UCSD-AML1 (cell line): ENCODE data around the gene TNNI2.
"Not testable (repeated sequence)": the region's sequence is repeated elsewhere in the genome, so short reads cannot be mapped to it uniquely, and the experiment has no call there.

ENCODE experiments used
- DNase-seq: peaks from one replicate; lab custom pipeline; 2025; ENCODE audit not compliant: unreplicated experiment; lab: John Stamatoyannopoulos, UW

TNNI2 gene

GRCh38 chr11:1871531-1871930, 32.8 kb downstream of the TNNI2 start:
- no peak for DNase-seq

DNA sequence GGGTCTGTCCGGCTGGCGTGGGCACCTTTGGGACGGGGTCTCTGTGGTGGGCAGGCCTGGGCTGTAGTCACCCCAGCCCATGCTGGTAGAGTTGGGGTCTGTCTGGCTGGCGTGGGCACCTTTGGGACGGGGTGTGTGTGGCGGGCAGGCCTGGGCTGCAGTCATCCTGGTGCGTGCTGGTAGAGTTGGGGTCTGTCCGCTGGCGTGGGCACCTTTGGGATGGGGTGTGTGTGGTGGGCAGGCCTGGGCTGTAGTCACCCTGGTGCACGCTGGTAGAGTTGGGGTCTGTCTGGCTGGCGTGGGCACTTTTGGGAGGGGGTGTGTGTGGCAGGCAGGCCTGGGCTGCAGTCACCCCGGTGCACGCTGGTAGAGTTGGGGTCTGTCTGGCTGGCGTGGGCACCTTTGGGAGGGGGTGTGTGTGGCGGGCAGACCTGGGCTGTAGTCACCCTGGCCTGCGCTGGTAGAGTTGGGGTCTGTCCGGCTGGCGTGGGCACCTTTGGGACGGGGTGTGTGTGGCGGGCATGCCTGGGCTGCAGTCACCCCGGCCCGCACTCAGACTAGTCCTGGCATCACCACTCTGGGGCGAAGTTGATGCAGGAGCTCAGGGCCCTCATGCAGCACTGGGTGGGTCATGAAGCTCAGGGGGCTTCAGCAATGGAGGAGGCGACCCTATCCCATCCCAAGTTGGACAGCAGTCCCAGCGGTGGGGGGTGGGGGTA, 33.6 kb downstream of the TNNI2 start:
- no peak for DNase-seq

GRCh38 chr11:1873048-1873812, 34.4 kb downstream of the TNNI2 start:
- no peak for DNase-seq

GRCh38 chr11:1873813-1874150, 35.0 kb downstream of the TNNI2 start:
- not testable (repeated sequence) for DNase-seq

DNA sequence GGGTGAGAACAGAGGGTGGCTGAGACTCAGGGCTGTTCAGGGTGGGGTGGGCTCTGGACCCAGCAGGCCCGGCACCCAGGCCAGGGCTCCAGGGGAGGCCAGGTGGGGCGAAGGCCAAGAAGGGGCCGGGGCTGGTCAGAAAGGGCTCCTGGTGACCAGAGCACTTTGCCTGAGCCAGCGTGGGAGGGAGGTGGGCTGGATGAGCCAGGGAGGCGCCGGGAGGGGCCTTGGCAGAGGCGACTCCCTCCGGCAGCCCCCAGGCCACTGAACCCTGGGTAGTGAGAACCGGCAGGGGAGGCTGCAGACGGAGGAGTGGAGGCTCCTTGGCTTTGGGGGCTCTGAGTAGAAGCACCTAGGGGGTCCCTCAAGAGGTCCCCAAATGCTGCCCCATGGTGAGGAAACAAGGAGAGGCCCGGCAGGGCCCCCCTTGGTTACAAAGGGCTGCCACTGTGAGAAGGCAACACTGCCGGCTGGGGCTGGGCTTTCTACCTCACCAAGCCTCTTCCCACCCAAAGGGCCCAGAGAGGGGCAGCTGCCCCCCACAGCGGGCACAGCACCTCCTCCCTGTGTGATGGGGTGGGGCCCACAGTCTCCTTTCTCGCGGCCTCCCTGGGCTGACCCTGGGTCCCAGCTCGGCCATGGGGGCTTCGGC, 35.8 kb downstream of the TNNI2 start:
- not testable (repeated sequence) for DNase-seq

DNA sequence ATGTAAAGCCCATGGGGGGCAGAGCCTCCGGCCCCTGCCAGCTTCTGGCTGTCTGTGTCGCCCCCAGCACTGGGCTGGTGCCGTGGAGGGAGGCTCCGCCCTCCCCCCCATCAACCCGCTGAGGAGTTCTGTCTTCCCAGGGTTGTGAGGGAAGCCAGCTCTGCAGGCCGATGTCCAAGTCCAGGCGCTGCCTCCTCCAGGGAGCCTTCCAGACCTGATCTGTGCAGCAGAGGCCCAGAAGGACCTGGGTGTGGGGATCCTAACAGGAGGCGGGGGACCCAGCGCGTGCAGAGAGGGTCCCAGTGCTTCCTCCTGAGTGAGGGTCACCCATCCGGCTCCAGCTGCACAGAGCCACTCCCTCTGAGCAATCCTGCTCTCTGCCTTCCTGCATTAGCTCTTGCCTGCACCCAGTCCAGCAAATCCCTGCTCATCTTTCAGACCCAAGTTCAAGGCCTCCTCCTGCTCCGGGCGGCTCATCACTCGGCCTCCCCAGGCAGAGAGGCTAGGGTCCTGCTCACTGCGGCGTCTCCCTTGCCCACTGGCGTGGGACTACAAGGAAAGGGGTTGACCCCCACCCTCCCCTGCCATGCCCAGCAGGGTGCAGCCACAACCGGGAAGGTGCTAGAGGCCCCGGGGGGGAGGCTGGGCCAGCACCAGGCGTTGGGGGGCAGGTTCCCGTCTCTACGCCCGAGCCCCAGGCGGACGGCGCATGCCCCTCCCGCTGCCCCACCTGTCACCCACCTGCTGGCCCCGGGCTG, 36.5 kb downstream of the TNNI2 start:
- no peak for DNase-seq

DNA sequence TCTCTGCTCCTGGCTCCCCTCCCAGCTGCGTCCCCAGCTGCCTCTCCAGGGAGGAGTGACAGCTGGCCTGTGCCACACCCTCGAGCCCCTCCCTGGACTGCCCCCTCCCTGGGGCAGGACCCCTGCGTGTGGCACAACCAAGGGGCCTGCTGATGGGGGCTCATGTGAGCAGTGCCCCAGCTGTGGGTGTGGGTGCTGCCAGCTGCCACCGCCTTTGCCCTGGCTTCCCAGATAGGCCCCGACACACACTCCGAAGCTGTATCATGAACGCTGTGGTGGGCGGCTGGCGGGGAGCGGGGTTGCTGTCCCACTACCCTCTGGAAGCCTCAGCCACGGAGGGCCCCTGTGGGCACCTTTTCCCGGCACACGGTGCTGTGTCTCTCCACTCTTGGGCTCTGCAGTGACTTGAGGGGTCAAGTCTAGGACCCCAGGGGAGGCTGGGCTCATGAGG, 37.1 kb downstream of the TNNI2 start:
- DNase-seq, result not testable (repeated sequence)

GRCh38 chr11:1876361-1877063, 37.7 kb downstream of the TNNI2 start:
- DNase-seq, result peak; percentile 50

DNA sequence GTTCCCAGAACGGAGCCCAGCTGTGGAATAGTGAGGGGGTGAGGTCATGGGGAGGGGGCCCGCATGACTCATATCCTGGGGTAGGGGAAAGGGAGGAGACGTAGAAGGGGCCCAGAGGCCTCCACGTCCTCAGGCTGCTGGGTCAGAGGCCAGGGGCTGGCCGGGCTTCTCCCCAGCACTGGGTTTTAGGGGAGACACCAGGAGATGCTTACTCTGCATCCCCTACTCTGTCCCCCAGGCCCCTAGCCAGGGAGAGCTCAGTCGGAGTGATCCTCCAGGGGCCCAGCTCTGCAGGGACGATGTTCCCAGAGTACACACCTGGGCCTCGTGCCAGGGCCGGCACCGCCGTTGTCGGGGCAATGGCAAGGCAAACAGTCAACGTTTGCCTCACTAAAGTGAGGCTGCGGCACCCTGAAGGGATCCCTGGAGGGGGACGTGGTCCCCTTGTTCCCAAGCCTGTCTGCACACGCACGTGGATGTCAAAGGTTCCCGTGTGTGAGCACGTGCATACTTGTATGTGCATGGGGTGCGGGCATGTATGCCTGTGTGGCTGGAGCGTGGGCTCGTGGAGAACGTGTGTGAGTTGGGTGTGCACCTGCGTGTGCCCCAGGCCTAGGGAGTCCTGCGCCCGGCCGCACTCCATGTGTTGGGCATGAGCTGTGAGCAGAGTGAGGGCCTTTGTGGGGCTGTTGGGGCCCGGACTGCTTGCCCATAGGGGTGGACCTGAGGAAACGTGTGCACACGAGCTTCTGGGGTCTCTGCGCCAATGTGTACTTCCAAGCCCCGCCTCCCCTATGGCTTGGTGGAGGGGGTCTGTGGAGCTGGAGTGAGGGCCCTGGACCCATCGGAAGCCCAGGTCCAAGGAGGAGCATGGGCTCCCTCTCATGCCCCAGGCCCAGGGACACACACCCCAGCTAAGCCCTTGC, 38.7 kb downstream of the TNNI2 start:
- DNase-seq, result no peak

DNA sequence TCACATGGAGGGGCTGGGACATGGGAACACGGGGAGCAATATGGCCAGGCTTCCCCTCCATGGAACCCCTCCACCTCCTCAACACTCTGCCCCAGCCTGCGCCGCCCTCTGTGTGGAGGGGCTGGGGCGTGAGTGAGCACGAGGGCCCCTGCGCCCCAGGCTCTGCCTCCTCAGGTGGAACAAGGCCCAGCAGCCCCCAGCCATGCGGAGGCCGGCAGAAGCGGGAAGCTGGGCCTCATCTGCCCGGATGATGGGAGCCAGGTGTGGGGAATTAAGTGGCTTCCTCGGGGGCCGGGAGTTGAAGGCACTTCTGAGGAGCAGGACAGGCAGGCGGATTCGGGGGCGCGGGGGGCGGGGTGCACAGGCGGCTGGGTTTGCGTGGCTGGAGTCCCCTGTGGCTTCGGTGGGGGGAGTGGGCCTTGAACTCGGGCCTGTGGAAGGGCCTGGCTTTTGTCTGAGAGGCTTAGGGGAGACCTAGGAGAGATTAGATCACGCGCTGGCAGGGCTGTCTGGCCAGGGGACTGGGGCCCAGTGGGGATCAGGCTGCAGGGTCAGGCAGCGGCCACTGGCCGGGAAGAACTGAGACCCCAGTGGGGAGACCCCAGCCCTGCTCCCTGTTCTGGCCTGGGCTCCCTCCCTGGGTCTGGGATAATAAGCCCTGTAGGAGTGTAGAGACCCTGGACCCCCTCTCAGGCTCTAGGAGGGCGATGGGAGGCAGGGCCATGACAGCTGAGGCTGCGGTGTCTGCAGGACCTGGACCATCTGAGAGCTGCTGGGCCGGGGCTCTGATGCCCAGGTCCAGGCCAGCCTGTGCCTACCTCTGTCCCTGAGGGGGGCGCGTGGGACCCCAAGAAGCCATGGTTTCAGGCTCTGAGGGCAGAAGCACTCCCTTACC, 39.6 kb downstream of the TNNI2 start:
- DNase-seq, result no peak

GRCh38 chr11:1879342-1879940, 40.7 kb downstream of the TNNI2 start:
- DNase-seq, result no peak

DNA sequence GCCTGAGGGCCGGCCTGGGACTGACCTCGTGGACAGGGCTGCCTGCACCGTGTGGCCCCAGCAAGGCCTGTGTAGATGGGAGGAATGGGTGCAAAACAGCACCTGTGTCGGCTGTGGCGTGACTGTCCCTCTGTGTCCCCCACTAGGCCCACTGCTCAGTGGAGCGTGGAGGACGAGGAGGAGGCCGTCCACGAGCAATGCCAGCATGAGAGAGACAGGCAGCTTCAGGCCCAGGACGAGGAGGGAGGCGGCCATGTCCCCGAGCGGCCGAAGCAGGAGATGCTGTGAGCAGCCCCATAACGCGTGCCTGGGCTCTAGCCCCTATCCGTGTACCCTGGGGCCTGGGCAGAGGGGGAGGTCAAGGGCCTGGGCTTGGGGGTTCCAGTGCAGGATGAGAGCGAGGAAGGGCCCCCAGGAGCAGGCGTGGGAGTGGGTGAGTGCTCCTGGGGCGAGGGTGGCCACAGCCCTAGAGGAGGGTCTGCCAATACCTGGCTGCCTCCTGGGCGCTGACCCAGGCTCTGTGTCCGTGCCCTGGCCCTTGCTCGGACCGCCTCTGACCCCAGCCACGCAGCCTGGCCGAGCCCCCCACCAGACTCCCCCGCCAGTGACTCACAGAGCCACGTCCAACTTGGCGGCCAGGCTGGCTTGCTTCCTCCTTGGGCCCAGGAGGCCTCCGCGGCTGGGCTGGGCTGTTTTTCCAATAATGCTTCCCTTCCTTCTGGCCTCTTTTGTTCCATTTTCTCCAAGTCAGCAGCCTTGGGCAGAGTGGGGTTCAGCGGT, 41.4 kb downstream of the TNNI2 start:
- no peak for DNase-seq

DNA sequence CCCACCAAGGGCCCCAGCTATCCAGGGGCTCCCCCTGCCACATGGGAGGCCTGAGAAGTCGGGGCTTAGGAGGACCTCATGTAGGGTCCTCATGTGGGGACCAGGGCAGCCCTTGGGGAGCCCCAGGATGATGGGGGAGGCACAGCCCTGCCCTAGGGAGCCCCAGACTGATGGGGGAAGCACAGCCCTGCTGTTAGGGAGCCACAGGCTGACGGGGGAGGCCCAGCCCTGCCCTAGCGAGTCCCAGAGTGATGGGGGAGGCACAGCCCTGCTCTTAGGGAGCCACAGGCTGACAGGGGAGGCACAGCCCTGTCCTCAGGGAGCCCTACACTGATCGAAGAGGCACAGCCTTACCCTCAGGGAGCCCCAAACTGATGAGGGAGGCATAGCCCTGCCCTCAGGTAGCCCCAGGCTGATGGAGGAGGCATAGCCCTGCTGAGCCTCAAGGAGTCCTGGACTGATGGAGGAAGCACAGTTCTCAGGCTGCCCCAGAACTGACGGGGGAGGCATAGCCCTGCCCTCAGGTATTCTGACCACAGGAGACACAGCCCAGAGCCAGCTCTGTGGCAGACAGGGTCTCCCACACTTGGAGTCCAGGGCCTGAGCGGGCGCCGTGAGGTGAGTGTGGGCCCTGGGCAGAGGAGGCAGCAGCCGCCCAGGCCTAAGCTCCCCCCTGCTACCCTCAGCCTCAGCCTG, 42.1 kb downstream of the TNNI2 start:
- no peak for DNase-seq

GRCh38 chr11:1881442-1882264, 42.9 kb downstream of the TNNI2 start:
- no peak for DNase-seq

DNA sequence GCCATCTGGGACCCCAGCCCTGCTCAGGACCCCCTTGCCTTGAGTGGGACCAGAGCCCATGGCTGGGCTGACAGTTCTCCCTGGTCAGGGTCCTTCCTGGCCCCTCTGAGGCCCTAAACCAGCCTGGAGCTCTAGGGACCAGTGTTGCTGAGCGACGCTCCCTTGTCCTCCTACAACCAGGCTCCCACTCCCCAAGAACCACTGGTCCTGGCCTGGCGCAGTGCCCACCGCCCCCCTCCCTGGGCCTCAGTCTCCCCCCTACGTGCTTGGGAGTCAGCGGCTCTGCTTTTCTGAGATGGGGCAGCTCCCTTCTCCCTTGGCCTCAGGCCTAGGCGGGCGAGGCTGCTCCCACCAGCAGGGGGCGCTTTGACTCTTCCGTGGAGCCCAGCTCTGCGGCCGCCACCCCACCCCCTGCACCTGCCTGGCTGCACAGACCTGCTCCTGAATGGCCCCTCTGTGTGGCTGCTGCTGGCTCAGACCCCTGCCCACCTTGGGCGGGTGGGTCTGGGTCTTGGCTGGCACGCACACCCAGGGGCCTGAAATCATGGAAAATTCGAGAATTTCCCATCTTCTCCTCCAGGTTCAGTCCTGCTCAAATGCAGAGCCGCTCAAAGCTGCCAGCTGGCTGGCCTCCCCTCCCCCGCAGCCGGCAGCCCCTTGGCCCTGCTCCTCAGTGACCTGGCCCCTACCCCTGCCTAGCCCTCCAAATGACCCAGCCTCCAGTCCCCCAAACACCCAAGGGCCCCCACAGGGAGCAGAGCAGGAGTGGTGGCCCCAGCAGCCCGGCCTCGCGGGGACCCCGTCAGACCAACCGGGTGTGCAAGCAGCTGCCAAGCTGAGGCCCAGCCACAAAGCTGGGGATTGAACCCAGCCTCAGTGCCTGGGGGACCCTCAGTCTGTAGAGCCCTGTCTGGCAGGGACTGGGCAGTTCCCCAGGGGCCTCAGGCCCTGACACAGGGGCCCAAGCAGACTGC, 43.8 kb downstream of the TNNI2 start:
- DNase-seq, result peak; percentile 81
